ENCODE data around the gene ASTL.

Gene ASTL

GRCh38 chr2:96138179-96139145, at the start of gene ASTL:
Gene ASTL (minus strand): TSS chr2:96138502. CDS start chr2:96138436, 66 bp downstream.
- Histone ChIP-seq H3K27me3 (ENCODE audit: control insufficient read depth, insufficient read depth, low read length) (no peaks in the 10 kb centered on the region), H3K27ac (ENCODE audit: low read length) (no peak within 1 kb of the TSS), H3K36me3 (ENCODE audit: control insufficient read depth, insufficient read depth, low read length) (0 out of 2 replicates have a peak, but pooled peaks cover 3% of the 10 kb centered on the region), H3K4me3 (ENCODE audit: low read length) (no peak within 1 kb of the TSS), H3K9me3 (ENCODE audit: control insufficient read depth, insufficient read depth, low read length) (no peaks in the 10 kb centered on the region), H3K4me1 (ENCODE audit: control insufficient read depth, insufficient read depth, low read length) (no peaks in the 10 kb centered on the region; the same call in none of the 2 replicates)
- no CpG with 5 or more reads among the region's 17 CpGs for WGBS (ENCODE audit: insufficient coverage, insufficient read length)
- no peak for DNase-seq (ENCODE audit: low read depth, low spot score)

GRCh38 chr2:96186562-96186961, 48.3 kb upstream of the ASTL start:
- Histone ChIP-seq H3K27me3 (ENCODE audit: control insufficient read depth, insufficient read depth, low read length) (no peaks in the 10 kb centered on the region), H3K36me3 (ENCODE audit: control insufficient read depth, insufficient read depth, low read length) (peaks cover 13% of the 10 kb centered on the region; the same call in 1 of the 2 replicates), H3K4me3 (ENCODE audit: low read length) (no peak overlapping the region), H3K9me3 (ENCODE audit: control insufficient read depth, insufficient read depth, low read length) (no peaks in the 10 kb centered on the region), H3K27ac (ENCODE audit: low read length) (no peak overlapping the region), H3K4me1 (ENCODE audit: control insufficient read depth, insufficient read depth, low read length) (no peaks in the 10 kb centered on the region)
- no peak for DNase-seq (ENCODE audit: low read depth, low spot score)
- no CpG with 5 or more reads among the region's 5 CpGs for WGBS (ENCODE audit: insufficient coverage, insufficient read length)

GRCh38 chr2:96185516-96185915, 47.2 kb upstream of the ASTL start:
- no peak for DNase-seq (ENCODE audit: low read depth, low spot score)
- Histone ChIP-seq H3K4me1 (ENCODE audit: control insufficient read depth, insufficient read depth, low read length) (no peaks in the 10 kb centered on the region), H3K4me3 (ENCODE audit: low read length) (no peak overlapping the region), H3K27me3 (ENCODE audit: control insufficient read depth, insufficient read depth, low read length) (no peaks in the 10 kb centered on the region), H3K9me3 (ENCODE audit: control insufficient read depth, insufficient read depth, low read length) (no peaks in the 10 kb centered on the region), H3K27ac (ENCODE audit: low read length) (no peak overlapping the region), H3K36me3 (ENCODE audit: control insufficient read depth, insufficient read depth, low read length) (peaks cover 13% of the 10 kb centered on the region; the same call in 1 of the 2 replicates)
- WGBS (ENCODE audit: insufficient coverage, insufficient read length) = no CpG with 5 or more reads among the region's 1 CpG

GRCh38 chr2:96184989-96185388, 46.7 kb upstream of the ASTL start:
- Histone ChIP-seq H3K4me3 (ENCODE audit: low read length) (no peak overlapping the region), H3K36me3 (ENCODE audit: control insufficient read depth, insufficient read depth, low read length) (peaks cover 13% of the 10 kb centered on the region; the same call in 1 of the 2 replicates), H3K27ac (ENCODE audit: low read length) (no peak overlapping the region), H3K4me1 (ENCODE audit: control insufficient read depth, insufficient read depth, low read length) (no peaks in the 10 kb centered on the region), H3K9me3 (ENCODE audit: control insufficient read depth, insufficient read depth, low read length) (no peaks in the 10 kb centered on the region), H3K27me3 (ENCODE audit: control insufficient read depth, insufficient read depth, low read length) (no peaks in the 10 kb centered on the region)
- no peak for DNase-seq (ENCODE audit: low read depth, low spot score)
- WGBS (ENCODE audit: insufficient coverage, insufficient read length) = no CpG with 5 or more reads among the region's 8 CpGs

- no peak overlapping the region for H3K4me3 ChIP-seq (ENCODE audit: low read length)
- WGBS (ENCODE audit: insufficient coverage, insufficient read length) = no CpG with 5 or more reads among the region's 8 CpGs
- peaks cover 13% of the 10 kb centered on the region; the same call in 1 of the 2 replicates for H3K36me3 ChIP-seq (ENCODE audit: control insufficient read depth, insufficient read depth, low read length)
- no peaks in the 10 kb centered on the region for H3K9me3 ChIP-seq (ENCODE audit: control insufficient read depth, insufficient read depth, low read length)
- DNase-seq (ENCODE audit: low read depth, low spot score) = no peak
- H3K27ac ChIP-seq (ENCODE audit: low read length) = no peak overlapping the region
- H3K4me1 ChIP-seq (ENCODE audit: control insufficient read depth, insufficient read depth, low read length) = no peaks in the 10 kb centered on the region
- H3K27me3 ChIP-seq (ENCODE audit: control insufficient read depth, insufficient read depth, low read length) = no peaks in the 10 kb centered on the region
Observed at GRCh38 chr2:96184188-96184587, 45.9 kb upstream of the ASTL start.

GRCh38 chr2:96181529-96181928, 43.2 kb upstream of the ASTL start:
- Histone ChIP-seq H3K9me3 (ENCODE audit: control insufficient read depth, insufficient read depth, low read length) (no peaks in the 10 kb centered on the region), H3K36me3 (ENCODE audit: control insufficient read depth, insufficient read depth, low read length) (peaks cover 10% of the 10 kb centered on the region; the same call in 1 of the 2 replicates), H3K27me3 (ENCODE audit: control insufficient read depth, insufficient read depth, low read length) (no peaks in the 10 kb centered on the region), H3K27ac (ENCODE audit: low read length) (no peak overlapping the region), H3K4me1 (ENCODE audit: control insufficient read depth, insufficient read depth, low read length) (no peaks in the 10 kb centered on the region), H3K4me3 (ENCODE audit: low read length) (no peak overlapping the region)
- WGBS (ENCODE audit: insufficient coverage, insufficient read length) = no CpG with 5 or more reads among the region's 5 CpGs
- DNase-seq (ENCODE audit: low read depth, low spot score) = no peak

GRCh38 chr2:96180521-96180920, 42.2 kb upstream of the ASTL start:
- H3K4me3 ChIP-seq (ENCODE audit: low read length) = no peak overlapping the region
- H3K4me1 ChIP-seq (ENCODE audit: control insufficient read depth, insufficient read depth, low read length) = no peaks in the 10 kb centered on the region
- no peaks in the 10 kb centered on the region for H3K9me3 ChIP-seq (ENCODE audit: control insufficient read depth, insufficient read depth, low read length)
- no peak for DNase-seq (ENCODE audit: low read depth, low spot score)
- H3K27me3 ChIP-seq (ENCODE audit: control insufficient read depth, insufficient read depth, low read length) = no peaks in the 10 kb centered on the region
- H3K36me3 ChIP-seq (ENCODE audit: control insufficient read depth, insufficient read depth, low read length) = peaks cover 6% of the 10 kb centered on the region; the same call in 1 of the 2 replicates
- H3K27ac ChIP-seq (ENCODE audit: low read length) = no peak overlapping the region

GRCh38 chr2:96180002-96180401, 41.7 kb upstream of the ASTL start:
- no peak overlapping the region for H3K4me3 ChIP-seq (ENCODE audit: low read length)
- H3K9me3 ChIP-seq (ENCODE audit: control insufficient read depth, insufficient read depth, low read length) = no peaks in the 10 kb centered on the region
- H3K36me3 ChIP-seq (ENCODE audit: control insufficient read depth, insufficient read depth, low read length) = 0 out of 2 replicates have a peak, but pooled peaks cover 3% of the 10 kb centered on the region
- DNase-seq (ENCODE audit: low read depth, low spot score) = no peak
- H3K4me1 ChIP-seq (ENCODE audit: control insufficient read depth, insufficient read depth, low read length) = no peaks in the 10 kb centered on the region
- no peaks in the 10 kb centered on the region for H3K27me3 ChIP-seq (ENCODE audit: control insufficient read depth, insufficient read depth, low read length)
- H3K27ac ChIP-seq (ENCODE audit: low read length) = no peak overlapping the region
- no CpG with 5 or more reads among the region's 1 CpG for WGBS (ENCODE audit: insufficient coverage, insufficient read length)

- no peaks in the 10 kb centered on the region for H3K9me3 ChIP-seq (ENCODE audit: control insufficient read depth, insufficient read depth, low read length)
- H3K36me3 ChIP-seq (ENCODE audit: control insufficient read depth, insufficient read depth, low read length) = no peaks in the 10 kb centered on the region
- DNase-seq (ENCODE audit: low read depth, low spot score) = no peak
- no peaks in the 10 kb centered on the region for H3K4me1 ChIP-seq (ENCODE audit: control insufficient read depth, insufficient read depth, low read length)
- H3K4me3 ChIP-seq (ENCODE audit: low read length) = no peak overlapping the region
- H3K27me3 ChIP-seq (ENCODE audit: control insufficient read depth, insufficient read depth, low read length) = no peaks in the 10 kb centered on the region
- WGBS (ENCODE audit: insufficient coverage, insufficient read length) = no CpG with 5 or more reads among the region's 4 CpGs
- H3K27ac ChIP-seq (ENCODE audit: low read length) = no peak overlapping the region
Observed at GRCh38 chr2:96176661-96177060, 38.4 kb upstream of the ASTL start.

GRCh38 chr2:96175951-96176350, 37.6 kb upstream of the ASTL start:
- Histone ChIP-seq H3K4me3 (ENCODE audit: low read length) (no peak overlapping the region), H3K36me3 (ENCODE audit: control insufficient read depth, insufficient read depth, low read length) (no peaks in the 10 kb centered on the region), H3K4me1 (ENCODE audit: control insufficient read depth, insufficient read depth, low read length) (no peaks in the 10 kb centered on the region), H3K27me3 (ENCODE audit: control insufficient read depth, insufficient read depth, low read length) (no peaks in the 10 kb centered on the region), H3K9me3 (ENCODE audit: control insufficient read depth, insufficient read depth, low read length) (no peaks in the 10 kb centered on the region), H3K27ac (ENCODE audit: low read length) (no peak overlapping the region)
- DNase-seq (ENCODE audit: low read depth, low spot score) = no peak
- WGBS (ENCODE audit: insufficient coverage, insufficient read length) = no CpG with 5 or more reads among the region's 6 CpGs
